Testis (tissue), 2 donors: ENCODE measurements around the gene KCTD18.

Experiments used
- POLR2A ChIP-seq: fragments of 450-650 bp; IDR thresholded peaks from one replicate; pipeline ENCODE4 v1.6.1; 2017; ENCODE audit warnings: antibody characterized with exemption, mild to moderate bottlenecking, moderate library complexity
- TF ChIP-seq, protein P1 (sequence below), 3 experiments: fragments of 450-650 bp in 2 of 3; fragments of 200-600 bp in 1 of 3; sonication (generic) in 1 of 3; IDR thresholded peaks; one replicate each; pipeline ENCODE4 v1.5.1; 2016 to 2019; ENCODE audit warnings: antibody characterized with exemption in 3 of 3, mild to moderate bottlenecking in 2 of 3, moderate library complexity in 1 of 3

DNA sequence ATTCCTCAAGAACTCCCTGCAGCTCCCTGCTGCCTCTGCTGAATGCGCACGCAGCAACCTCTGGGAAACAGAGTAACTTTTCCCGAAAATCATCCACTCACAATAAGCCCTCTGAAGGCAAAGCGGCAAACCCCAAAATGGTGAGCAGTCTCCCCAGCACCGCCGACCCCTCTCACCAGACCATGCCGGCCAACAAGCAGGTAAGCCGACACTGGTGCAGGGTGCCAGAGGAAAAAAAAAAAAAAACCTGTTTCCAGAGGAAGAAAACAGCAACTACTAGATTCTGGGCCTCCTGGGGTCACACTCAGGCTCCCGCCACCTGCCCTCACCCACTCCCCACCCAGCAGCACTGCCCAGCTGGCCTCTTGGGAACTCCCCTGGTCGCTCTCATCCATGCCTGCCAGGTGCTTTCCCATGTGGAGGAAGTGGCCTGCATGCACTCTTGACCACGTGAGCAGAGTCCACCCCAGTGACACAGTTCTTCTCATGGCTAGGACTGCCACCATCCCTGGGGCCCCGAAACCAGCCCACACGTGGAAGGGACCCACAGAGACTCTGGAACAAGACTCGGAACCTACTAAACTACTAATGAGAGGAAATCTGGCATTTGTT is 36.9 kb downstream of the KCTD18 start:
- TF ChIP-seq, protein P1, sequence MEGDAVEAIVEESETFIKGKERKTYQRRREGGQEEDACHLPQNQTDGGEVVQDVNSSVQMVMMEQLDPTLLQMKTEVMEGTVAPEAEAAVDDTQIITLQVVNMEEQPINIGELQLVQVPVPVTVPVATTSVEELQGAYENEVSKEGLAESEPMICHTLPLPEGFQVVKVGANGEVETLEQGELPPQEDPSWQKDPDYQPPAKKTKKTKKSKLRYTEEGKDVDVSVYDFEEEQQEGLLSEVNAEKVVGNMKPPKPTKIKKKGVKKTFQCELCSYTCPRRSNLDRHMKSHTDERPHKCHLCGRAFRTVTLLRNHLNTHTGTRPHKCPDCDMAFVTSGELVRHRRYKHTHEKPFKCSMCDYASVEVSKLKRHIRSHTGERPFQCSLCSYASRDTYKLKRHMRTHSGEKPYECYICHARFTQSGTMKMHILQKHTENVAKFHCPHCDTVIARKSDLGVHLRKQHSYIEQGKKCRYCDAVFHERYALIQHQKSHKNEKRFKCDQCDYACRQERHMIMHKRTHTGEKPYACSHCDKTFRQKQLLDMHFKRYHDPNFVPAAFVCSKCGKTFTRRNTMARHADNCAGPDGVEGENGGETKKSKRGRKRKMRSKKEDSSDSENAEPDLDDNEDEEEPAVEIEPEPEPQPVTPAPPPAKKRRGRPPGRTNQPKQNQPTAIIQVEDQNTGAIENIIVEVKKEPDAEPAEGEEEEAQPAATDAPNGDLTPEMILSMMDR (IDR thresholded peaks at IDR 0.05): no peak
- TF ChIP-seq POLR2A: no peak
